Measurements from ENCODE around the gene AP1G2.
"Not testable (repeated sequence)": the region's sequence is repeated elsewhere in the genome, so short reads cannot be mapped to it uniquely, and the experiment has no call there.

AP1G2 gene

GRCh38 chr14:23539248-23540140, 28.1 kb downstream of the AP1G2 start:
- Histone ChIP-seq H3K4me1 (ENCODE audit: insufficient read depth, low read length) (no peaks in the 10 kb centered on the region), H3K36me3 (ENCODE audit: insufficient read depth, low read length) (no peaks in the 10 kb centered on the region), H3K27ac (ENCODE audit: low read depth, low read length) (no peak overlapping the region), H3K9ac (ENCODE audit: low read length) (no peak overlapping the region), H3K27me3 (ENCODE audit: control insufficient read depth in 1 of 2, insufficient read depth in 2 of 2, low read length in 2 of 2) (no peaks in the 10 kb centered on the region), H3K4me3 (ENCODE audit: low read depth in 1 of 2, low read length in 2 of 2) (no peak overlapping the region), H3K9me3 (ENCODE audit: low read length) (no peaks in the 10 kb centered on the region)

- Histone ChIP-seq H3K4me1 (ENCODE audit: insufficient read depth, low read length) (no peaks in the 10 kb centered on the region), H3K27ac (ENCODE audit: low read depth, low read length) (no peak overlapping the region), H3K27me3 (ENCODE audit: control insufficient read depth in 1 of 2, insufficient read depth in 2 of 2, low read length in 2 of 2) (no peaks in the 10 kb centered on the region), H3K4me3 (ENCODE audit: low read depth in 1 of 2, low read length in 2 of 2) (no peak overlapping the region), H3K9ac (ENCODE audit: low read length) (no peak overlapping the region), H3K9me3 (ENCODE audit: low read length) (no peaks in the 10 kb centered on the region), H3K36me3 (ENCODE audit: insufficient read depth, low read length) (no peaks in the 10 kb centered on the region)
Measured at GRCh38 chr14:23538785-23539184, 28.8 kb downstream of the AP1G2 start.

- H3K9me3 ChIP-seq (ENCODE audit: low read length), result no peaks in the 10 kb centered on the region
- no peak overlapping the region for H3K9ac ChIP-seq (ENCODE audit: low read length)
- no peaks in the 10 kb centered on the region for H3K27me3 ChIP-seq (ENCODE audit: control insufficient read depth in 1 of 2, insufficient read depth in 2 of 2, low read length in 2 of 2)
- no peaks in the 10 kb centered on the region for H3K36me3 ChIP-seq (ENCODE audit: insufficient read depth, low read length)
- H3K4me1 ChIP-seq (ENCODE audit: insufficient read depth, low read length), result no peaks in the 10 kb centered on the region
- no peak overlapping the region for H3K4me3 ChIP-seq (ENCODE audit: low read depth in 1 of 2, low read length in 2 of 2)
- H3K27ac ChIP-seq (ENCODE audit: low read depth, low read length), result no peak overlapping the region
Measured at GRCh38 chr14:23538050-23538718, 29.4 kb downstream of the AP1G2 start.

- Histone ChIP-seq H3K4me3 (ENCODE audit: low read depth in 1 of 2, low read length in 2 of 2) (no peak overlapping the region), H3K9me3 (ENCODE audit: low read length) (no peaks in the 10 kb centered on the region), H3K36me3 (ENCODE audit: insufficient read depth, low read length) (no peaks in the 10 kb centered on the region), H3K9ac (ENCODE audit: low read length) (no peak overlapping the region), H3K27ac (ENCODE audit: low read depth, low read length) (no peak overlapping the region), H3K27me3 (ENCODE audit: control insufficient read depth in 1 of 2, insufficient read depth in 2 of 2, low read length in 2 of 2) (no peaks in the 10 kb centered on the region), H3K4me1 (ENCODE audit: insufficient read depth, low read length) (no peaks in the 10 kb centered on the region)
Measured at GRCh38 chr14:23537351-23538049, 30.1 kb downstream of the AP1G2 start.

GRCh38 chr14:23536906-23537305, 30.7 kb downstream of the AP1G2 start:
- not testable (repeated sequence) for H3K4me1 ChIP-seq (ENCODE audit: insufficient read depth, low read length); H3K27ac ChIP-seq (ENCODE audit: low read depth, low read length); H3K4me3 ChIP-seq (ENCODE audit: low read depth in 1 of 2, low read length in 2 of 2); H3K36me3 ChIP-seq (ENCODE audit: insufficient read depth, low read length); H3K27me3 ChIP-seq (ENCODE audit: control insufficient read depth in 1 of 2, insufficient read depth in 2 of 2, low read length in 2 of 2); H3K9me3 ChIP-seq (ENCODE audit: low read length); H3K9ac ChIP-seq (ENCODE audit: low read length)

- H3K36me3 ChIP-seq (ENCODE audit: insufficient read depth, low read length), result no peaks in the 10 kb centered on the region
- no peaks in the 10 kb centered on the region for H3K27me3 ChIP-seq (ENCODE audit: control insufficient read depth in 1 of 2, insufficient read depth in 2 of 2, low read length in 2 of 2)
- no peaks in the 10 kb centered on the region for H3K9me3 ChIP-seq (ENCODE audit: low read length)
- no peak overlapping the region for H3K4me3 ChIP-seq (ENCODE audit: low read depth in 1 of 2, low read length in 2 of 2)
- H3K4me1 ChIP-seq (ENCODE audit: insufficient read depth, low read length), result no peaks in the 10 kb centered on the region
- H3K9ac ChIP-seq (ENCODE audit: low read length), result no peak overlapping the region
- H3K27ac ChIP-seq (ENCODE audit: low read depth, low read length), result no peak overlapping the region
Measured at GRCh38 chr14:23536494-23536893, 31.1 kb downstream of the AP1G2 start.

- Histone ChIP-seq H3K4me3 (ENCODE audit: low read depth in 1 of 2, low read length in 2 of 2) (no peak overlapping the region), H3K4me1 (ENCODE audit: insufficient read depth, low read length) (no peaks in the 10 kb centered on the region), H3K9me3 (ENCODE audit: low read length) (no peaks in the 10 kb centered on the region), H3K9ac (ENCODE audit: low read length) (no peak overlapping the region), H3K27me3 (ENCODE audit: control insufficient read depth in 1 of 2, insufficient read depth in 2 of 2, low read length in 2 of 2) (no peaks in the 10 kb centered on the region), H3K27ac (ENCODE audit: low read depth, low read length) (no peak overlapping the region), H3K36me3 (ENCODE audit: insufficient read depth, low read length) (no peaks in the 10 kb centered on the region)
Measured at GRCh38 chr14:23535943-23536342, 31.6 kb downstream of the AP1G2 start.

- Histone ChIP-seq H3K9ac (ENCODE audit: low read length) (no peak overlapping the region), H3K9me3 (ENCODE audit: low read length) (no peaks in the 10 kb centered on the region), H3K27ac (ENCODE audit: low read depth, low read length) (no peak overlapping the region)
Measured at GRCh38 chr14:23533652-23534435, 33.7 kb downstream of the AP1G2 start.

GRCh38 chr14:23532658-23533057, 34.9 kb downstream of the AP1G2 start:
- Histone ChIP-seq H3K9ac (ENCODE audit: low read length) (no peak overlapping the region), H3K4me3 (ENCODE audit: low read depth in 1 of 2, low read length in 2 of 2) (no peak overlapping the region), H3K27me3 (ENCODE audit: control insufficient read depth in 1 of 2, insufficient read depth in 2 of 2, low read length in 2 of 2) (no peaks in the 10 kb centered on the region), H3K9me3 (ENCODE audit: low read length) (no peaks in the 10 kb centered on the region), H3K36me3 (ENCODE audit: insufficient read depth, low read length) (no peaks in the 10 kb centered on the region), H3K27ac (ENCODE audit: low read depth, low read length) (no peak overlapping the region), H3K4me1 (ENCODE audit: insufficient read depth, low read length) (no peaks in the 10 kb centered on the region)

More at GRCh38 chr14:23533652-23534435, 33.7 kb downstream of the AP1G2 start:
- no peaks in the 10 kb centered on the region for H3K36me3 ChIP-seq (ENCODE audit: insufficient read depth, low read length)
- H3K4me3 ChIP-seq (ENCODE audit: low read depth in 1 of 2, low read length in 2 of 2), result no peak overlapping the region
- H3K27me3 ChIP-seq (ENCODE audit: control insufficient read depth in 1 of 2, insufficient read depth in 2 of 2, low read length in 2 of 2), result no peaks in the 10 kb centered on the region
- no peaks in the 10 kb centered on the region for H3K4me1 ChIP-seq (ENCODE audit: insufficient read depth, low read length)

- H3K27me3 ChIP-seq (ENCODE audit: control insufficient read depth in 1 of 2, insufficient read depth in 2 of 2, low read length in 2 of 2), result no peaks in the 10 kb centered on the region
- H3K9me3 ChIP-seq (ENCODE audit: low read length), result no peaks in the 10 kb centered on the region
- no peaks in the 10 kb centered on the region for H3K4me1 ChIP-seq (ENCODE audit: insufficient read depth, low read length)
- no peaks in the 10 kb centered on the region for H3K36me3 ChIP-seq (ENCODE audit: insufficient read depth, low read length)
- no peak overlapping the region for H3K27ac ChIP-seq (ENCODE audit: low read depth, low read length)
- no peak overlapping the region for H3K4me3 ChIP-seq (ENCODE audit: low read depth in 1 of 2, low read length in 2 of 2)
- no peak overlapping the region for H3K9ac ChIP-seq (ENCODE audit: low read length)
Measured at GRCh38 chr14:23531391-23531790, 36.2 kb downstream of the AP1G2 start.
